RKO (cell line): Measurements from ENCODE around the gene FOXF2.
"Not testable (repeated sequence)": the region's sequence is repeated elsewhere in the genome, so short reads cannot be mapped to it uniquely, and the experiment has no call there.

Source experiments
- DNase-seq: peaks from one replicate; pipeline ENCODE4 v3.0.0-alpha.2; 2016; ENCODE audit warnings: low spot score

FOXF2 gene

GRCh38 chr6:1389369-1390132, at the start of gene FOXF2:
Gene FOXF2, plus strand, starts transcription at chr6:1389576. Its CDS starts 372 bp downstream, at chr6:1389948.
- DNase-seq = no peak

GRCh38 chr6:1346101-1346500, 43.3 kb upstream of the FOXF2 start:
- DNase-seq = no peak

GRCh38 chr6:1346558-1347091, 42.8 kb upstream of the FOXF2 start:
- no peak for DNase-seq

- DNase-seq = no peak
Observed at GRCh38 chr6:1347161-1347560, 42.2 kb upstream of the FOXF2 start.

GRCh38 chr6:1348675-1349074, 40.7 kb upstream of the FOXF2 start:
- no peak for DNase-seq

- no peak for DNase-seq
Observed at GRCh38 chr6:1349655-1350054, 39.7 kb upstream of the FOXF2 start.

GRCh38 chr6:1351381-1352008, 37.9 kb upstream of the FOXF2 start:
- no peak for DNase-seq

GRCh38 chr6:1355068-1355467, 34.3 kb upstream of the FOXF2 start:
- DNase-seq = not testable (repeated sequence)

GRCh38 chr6:1361717-1362116, 27.7 kb upstream of the FOXF2 start:
- not testable (repeated sequence) for DNase-seq

GRCh38 chr6:1362643-1363042, 26.7 kb upstream of the FOXF2 start:
- DNase-seq = no peak

- DNase-seq = no peak
Observed at GRCh38 chr6:1363298-1363697, 26.1 kb upstream of the FOXF2 start.

- DNase-seq = peak; percentile 12
Observed at GRCh38 chr6:1363729-1364572, 25.4 kb upstream of the FOXF2 start.

GRCh38 chr6:1364791-1365190, 24.6 kb upstream of the FOXF2 start:
- no peak for DNase-seq

GRCh38 chr6:1365686-1366085, 23.7 kb upstream of the FOXF2 start:
- DNase-seq = no peak

GRCh38 chr6:1367771-1368170, 21.6 kb upstream of the FOXF2 start:
- DNase-seq = no peak

GRCh38 chr6:1368940-1369339, 20.4 kb upstream of the FOXF2 start:
- DNase-seq = no peak

- not testable (repeated sequence) for DNase-seq
Observed at GRCh38 chr6:1369695-1370094, 19.7 kb upstream of the FOXF2 start.

- no peak for DNase-seq
Observed at GRCh38 chr6:1371933-1372332, 17.4 kb upstream of the FOXF2 start.

- DNase-seq = no peak
Observed at GRCh38 chr6:1372690-1373089, 16.7 kb upstream of the FOXF2 start.

- DNase-seq = no peak
Observed at GRCh38 chr6:1376653-1377052, 12.7 kb upstream of the FOXF2 start.

GRCh38 chr6:1377526-1377925, 11.8 kb upstream of the FOXF2 start:
- no peak for DNase-seq
